Activated naive CD8-positive, alpha-beta T cell treated with anti-CD3 and anti-CD28 coated beads, Interleukin-2, amount 50 U/mL, for 24 hours (primary cell): ENCODE data around the gene OBSL1.

ENCODE experiments used
- ATAC-seq: fragments of 150-1000 bp; cut with Tn5 transposase; one replicate; pipeline ENCODE4 v1.10.0; 2021
- DNase-seq: peaks from one replicate; pipeline ENCODE4 v3.0.0; 2021
- H3K27ac Mint-ChIP-seq: one replicate; pipeline ENCODE4 v1.8.0; 2021; ENCODE audit warnings: mild to moderate bottlenecking, mixed read lengths
- H3K27me3 Mint-ChIP-seq: one replicate; pipeline ENCODE4 v1.8.0; 2021; ENCODE audit warnings: mixed read lengths
- H3K36me3 Mint-ChIP-seq: one replicate; pipeline ENCODE4 v1.8.0; 2021; ENCODE audit warnings: low read depth, mixed read lengths
- H3K4me1 Mint-ChIP-seq: one replicate; pipeline ENCODE4 v1.8.0; 2021; ENCODE audit warnings: mixed read lengths
- H3K4me3 Mint-ChIP-seq: one replicate; pipeline ENCODE4 v1.8.0; 2021; ENCODE audit warnings: mild to moderate bottlenecking, moderate library complexity, mixed read lengths
- H3K9me3 Mint-ChIP-seq: one replicate; pipeline ENCODE4 v1.8.0; 2021; ENCODE audit warnings: mixed read lengths

The OBSL1 gene

DNA sequence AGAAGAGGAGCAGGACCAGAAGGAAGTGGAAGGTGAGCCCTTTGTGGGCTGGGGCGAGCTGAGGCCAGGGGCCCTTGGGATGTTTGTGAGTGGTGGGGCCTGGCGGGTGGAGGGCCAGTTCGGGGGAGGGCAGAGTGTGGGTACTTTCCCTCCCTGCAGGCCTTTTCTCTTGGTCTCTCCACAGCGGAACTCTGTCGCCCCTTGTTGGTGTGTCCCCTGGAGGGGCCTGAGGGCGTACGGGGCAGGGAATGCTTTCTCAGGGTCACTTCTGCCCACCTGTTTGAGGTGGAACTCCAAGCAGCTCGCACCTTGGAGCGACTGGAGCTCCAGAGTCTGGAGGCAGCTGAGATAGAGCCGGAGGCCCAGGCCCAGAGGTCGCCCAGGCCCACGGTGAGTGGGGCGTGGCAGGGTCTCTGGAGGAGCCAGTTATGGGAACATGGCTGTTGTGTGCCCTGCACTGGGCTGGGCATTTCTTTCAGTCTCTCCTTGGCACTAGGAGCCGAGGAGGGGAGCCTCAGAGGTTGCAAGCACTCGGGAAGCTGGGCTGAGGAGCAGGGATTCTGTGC lies 37.1 kb upstream of the OBSL1 start:
- no peaks in the 10 kb centered on the region for H3K9me3 Mint-ChIP-seq
- peaks cover 16% of the 10 kb centered on the region for H3K4me1 Mint-ChIP-seq
- ATAC-seq = no peak
- H3K36me3 Mint-ChIP-seq = peaks cover 28% of the 10 kb centered on the region
- no peak for DNase-seq
- H3K27me3 Mint-ChIP-seq = no peaks in the 10 kb centered on the region
- H3K27ac Mint-ChIP-seq = no peak overlapping the region
- H3K4me3 Mint-ChIP-seq = no peak overlapping the region

DNA sequence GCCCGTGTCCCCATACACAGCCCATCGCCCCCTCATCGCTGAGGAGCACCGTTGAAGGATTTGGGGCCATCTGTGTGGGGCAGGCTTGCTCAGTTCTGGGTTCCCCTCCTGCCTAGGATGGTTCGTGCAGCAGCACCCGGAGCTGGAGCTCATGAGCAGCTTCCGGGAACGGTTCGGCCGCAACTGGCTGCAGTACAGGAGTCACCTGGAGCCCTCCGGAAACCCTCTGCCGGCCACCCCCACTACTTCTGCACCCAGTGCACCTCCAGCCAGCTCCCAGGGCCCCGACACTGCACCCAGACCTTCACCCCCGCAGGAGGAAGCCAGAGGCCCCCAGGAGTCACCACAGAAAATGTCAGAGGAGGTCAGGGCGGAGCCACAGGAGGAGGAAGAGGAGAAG lies 36.6 kb upstream of the OBSL1 start:
- H3K4me1 Mint-ChIP-seq = peaks cover 15% of the 10 kb centered on the region
- no peak overlapping the region for H3K27ac Mint-ChIP-seq
- DNase-seq = no peak
- ATAC-seq = no peak
- H3K27me3 Mint-ChIP-seq = no peaks in the 10 kb centered on the region
- peaks cover 28% of the 10 kb centered on the region for H3K36me3 Mint-ChIP-seq
- no peaks in the 10 kb centered on the region for H3K9me3 Mint-ChIP-seq
- H3K4me3 Mint-ChIP-seq = no peak overlapping the region

DNA sequence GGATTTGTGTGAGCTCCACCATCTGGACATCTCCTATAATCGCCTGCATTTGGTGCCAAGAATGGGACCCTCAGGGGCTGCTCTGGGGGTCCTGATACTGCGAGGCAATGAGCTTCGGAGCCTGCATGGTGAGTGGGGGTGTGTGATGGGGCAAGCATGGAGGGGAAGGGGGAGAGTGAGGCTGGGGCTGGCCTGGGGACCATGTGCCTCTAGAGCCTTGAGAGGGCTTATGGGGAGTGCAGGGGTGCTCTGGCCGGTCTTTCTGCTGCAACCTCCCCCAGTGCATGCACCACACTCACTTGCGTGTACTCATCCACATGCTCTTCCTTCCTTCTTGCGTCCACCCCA lies 34.2 kb upstream of the OBSL1 start:
- Mint-ChIP-seq H3K27ac (no peak overlapping the region), H3K4me3 (no peak overlapping the region), H3K4me1 (peaks cover 2% of the 10 kb centered on the region), H3K9me3 (no peaks in the 10 kb centered on the region), H3K36me3 (peaks cover 35% of the 10 kb centered on the region), H3K27me3 (no peaks in the 10 kb centered on the region)
- no peak for DNase-seq
- no peak for ATAC-seq

DNA sequence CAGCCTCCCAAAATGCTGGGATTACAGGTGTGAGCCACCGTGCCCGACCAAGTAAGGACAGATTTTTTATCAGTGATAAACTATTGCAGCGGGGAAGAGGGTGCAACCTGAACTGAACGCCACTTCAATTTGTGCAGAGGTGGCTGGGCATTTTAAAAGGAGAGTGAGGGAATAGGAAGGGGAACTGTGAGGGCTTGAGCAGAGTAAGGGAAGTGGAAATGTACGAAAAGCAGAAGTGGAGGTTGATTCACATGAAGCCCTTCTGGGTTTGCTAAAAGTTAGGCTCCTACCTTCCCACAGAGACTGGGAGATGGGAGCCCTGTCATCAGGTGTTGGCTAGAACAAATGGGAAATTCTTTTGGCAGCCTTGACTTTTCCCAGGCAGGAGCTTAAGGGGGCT lies 32.4 kb upstream of the OBSL1 start:
- Mint-ChIP-seq H3K4me3 (no peak overlapping the region), H3K27ac (no peak overlapping the region), H3K27me3 (no peaks in the 10 kb centered on the region), H3K36me3 (peaks cover 33% of the 10 kb centered on the region), H3K4me1 (peaks cover 2% of the 10 kb centered on the region), H3K9me3 (no peaks in the 10 kb centered on the region)
- no peak for ATAC-seq
- no peak for DNase-seq

DNA sequence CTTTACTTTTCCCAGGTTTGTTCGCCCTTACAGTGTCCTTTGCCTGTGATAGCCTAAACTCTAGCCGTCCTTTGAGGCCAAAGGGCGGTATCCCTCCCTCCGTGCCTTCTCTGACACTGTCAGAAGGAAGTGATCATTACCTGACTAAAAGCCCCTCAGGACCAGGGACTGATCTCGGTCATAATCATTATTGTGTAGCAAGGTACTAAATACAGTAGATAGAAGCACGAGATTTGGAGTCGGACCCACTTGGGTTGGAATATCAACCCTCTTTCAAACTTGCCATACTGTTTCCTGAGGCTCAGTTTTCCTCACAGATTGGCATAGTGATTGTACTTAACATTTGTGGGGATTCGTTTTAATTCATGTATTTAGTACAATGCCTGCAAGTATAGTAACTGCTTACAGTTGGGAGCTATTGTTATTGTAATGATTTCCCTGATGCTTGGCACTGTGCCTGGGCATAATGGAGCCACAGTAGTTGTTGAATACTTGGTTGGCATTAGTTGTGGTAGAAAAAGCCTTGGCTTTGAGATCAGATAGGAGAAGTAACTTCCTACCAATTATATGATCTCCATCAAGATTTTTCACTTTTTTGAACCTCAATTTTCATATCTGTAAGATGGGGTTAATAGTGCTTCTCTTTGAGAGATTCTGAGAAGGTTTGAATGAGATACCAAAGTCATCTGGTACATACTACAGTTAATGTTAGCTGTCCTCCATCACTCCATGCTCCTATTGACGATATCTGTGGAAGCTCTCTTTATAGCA lies 27.2 kb upstream of the OBSL1 start:
- peaks cover 20% of the 10 kb centered on the region for H3K4me1 Mint-ChIP-seq
- peaks cover 15% of the 10 kb centered on the region for H3K36me3 Mint-ChIP-seq
- DNase-seq = no peak
- no peak for ATAC-seq
- H3K4me3 Mint-ChIP-seq = peak overlapping the region; percentile 95
- no peaks in the 10 kb centered on the region for H3K9me3 Mint-ChIP-seq
- no peaks in the 10 kb centered on the region for H3K27me3 Mint-ChIP-seq
- H3K27ac Mint-ChIP-seq = peak overlapping the region; percentile 97

DNA sequence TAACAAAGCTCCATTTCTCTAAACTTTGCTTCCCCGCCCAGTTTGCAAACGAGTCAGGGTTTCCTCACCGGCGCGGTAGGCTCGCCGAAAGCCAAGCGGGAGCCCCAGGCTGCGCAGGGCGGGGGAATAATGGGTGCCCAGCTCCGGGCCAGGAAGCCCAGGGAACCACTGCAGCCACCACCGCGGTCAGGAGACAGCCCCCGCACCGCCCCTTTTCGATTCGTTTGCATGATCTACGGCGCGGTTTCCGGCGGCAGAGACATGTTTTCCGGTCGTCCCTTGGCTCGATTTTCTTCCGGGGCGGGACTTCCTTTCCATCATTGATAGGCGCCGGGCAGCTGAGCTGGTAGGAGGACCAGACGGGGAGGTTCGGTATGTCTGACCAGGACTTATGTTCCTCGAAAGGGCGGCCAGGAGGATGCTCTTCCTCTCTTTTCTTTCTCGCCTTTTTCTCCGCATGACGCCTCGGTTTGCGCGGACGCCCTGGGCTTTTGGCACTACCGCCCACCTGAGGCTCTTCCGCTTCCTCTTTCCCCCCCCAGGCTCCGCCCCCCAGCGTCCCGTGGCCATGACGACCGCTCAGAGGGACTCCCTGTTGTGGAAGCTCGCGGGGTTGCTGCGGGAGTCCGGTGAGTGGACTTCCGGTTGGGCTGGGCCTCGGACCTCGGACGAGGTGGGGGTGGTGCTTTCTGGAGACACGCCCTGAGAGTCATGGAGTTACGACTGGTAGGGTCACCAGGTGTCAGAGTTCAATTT lies 26.4 kb upstream of the OBSL1 start, which contains the start of gene STK11IP:
STK11IP (plus strand) TSS at position 306 of the 756 bp plus-strand sequence; CDS start at position 569, 263 bp downstream.
- H3K36me3 Mint-ChIP-seq = peaks cover 14% of the 10 kb centered on the region
- peaks cover 2% of the 10 kb centered on the region for H3K27me3 Mint-ChIP-seq
- peak; percentile 91 for ATAC-seq
- DNase-seq = peak; percentile 93
- peak within 1 kb of the TSS; percentile 97 for H3K27ac Mint-ChIP-seq
- H3K4me1 Mint-ChIP-seq = peaks cover 20% of the 10 kb centered on the region
- no peaks in the 10 kb centered on the region for H3K9me3 Mint-ChIP-seq
- peak within 1 kb of the TSS; percentile 95 for H3K4me3 Mint-ChIP-seq

DNA sequence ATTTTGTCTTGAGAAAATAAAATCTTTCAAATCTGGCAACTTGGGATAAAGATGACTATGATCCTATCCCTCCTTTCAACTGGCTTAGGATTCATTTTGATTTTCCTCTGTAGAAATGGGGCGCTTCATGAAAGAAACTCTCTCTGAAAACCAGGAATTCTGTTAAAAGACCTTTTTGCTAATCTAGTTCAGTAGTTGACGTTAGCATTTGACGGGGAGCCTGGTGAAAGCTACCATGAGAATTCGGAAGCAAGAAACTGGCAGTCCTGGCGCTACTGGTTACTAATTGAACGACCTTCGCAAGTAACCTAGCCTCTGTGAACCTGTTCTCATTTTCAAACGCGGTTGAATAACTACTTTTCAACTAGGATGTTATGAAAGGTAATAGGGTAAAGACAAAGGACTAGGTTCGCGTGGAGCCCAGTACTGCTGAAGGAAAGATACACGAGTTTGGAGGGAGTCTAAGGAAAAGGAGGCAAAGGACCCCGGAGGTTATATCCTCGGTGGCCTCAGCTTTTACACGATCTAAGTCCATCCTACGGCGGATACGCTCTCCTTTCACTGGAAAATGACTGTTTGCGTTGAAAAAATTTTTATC lies 25.7 kb upstream of the OBSL1 start:
- ATAC-seq = no peak
- Mint-ChIP-seq H3K27ac (peak overlapping the region; percentile 97), H3K4me1 (peaks cover 20% of the 10 kb centered on the region), H3K36me3 (peaks cover 8% of the 10 kb centered on the region), H3K27me3 (peaks cover 4% of the 10 kb centered on the region), H3K4me3 (peak overlapping the region; percentile 95), H3K9me3 (no peaks in the 10 kb centered on the region)
- no peak for DNase-seq

DNA sequence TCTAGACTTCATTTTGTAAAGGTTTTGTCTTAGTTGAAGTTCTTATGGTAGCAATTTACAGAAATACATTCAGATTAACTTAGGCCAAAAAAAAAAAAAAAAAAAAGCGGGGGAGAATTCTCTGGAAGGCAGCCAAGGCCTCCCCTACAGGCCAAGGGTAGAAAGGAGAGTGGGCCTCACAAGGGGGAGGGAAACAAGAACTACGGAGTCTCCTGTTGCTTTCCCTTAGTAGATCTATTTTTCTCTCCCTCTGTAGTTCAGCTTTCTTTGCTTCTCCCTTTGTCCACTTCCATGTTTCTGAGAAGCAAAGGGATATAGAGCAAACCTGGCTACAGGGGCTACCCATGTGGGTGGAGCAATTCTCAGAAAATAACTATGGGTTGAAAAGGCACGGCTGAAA lies 23.9 kb upstream of the OBSL1 start:
- no peaks in the 10 kb centered on the region for H3K36me3 Mint-ChIP-seq
- no peak overlapping the region for H3K4me3 Mint-ChIP-seq
- DNase-seq (no peak), ATAC-seq (no peak)
- H3K27ac Mint-ChIP-seq = no peak overlapping the region
- peaks cover 5% of the 10 kb centered on the region for H3K27me3 Mint-ChIP-seq
- peaks cover 20% of the 10 kb centered on the region for H3K4me1 Mint-ChIP-seq
- no peaks in the 10 kb centered on the region for H3K9me3 Mint-ChIP-seq

DNA sequence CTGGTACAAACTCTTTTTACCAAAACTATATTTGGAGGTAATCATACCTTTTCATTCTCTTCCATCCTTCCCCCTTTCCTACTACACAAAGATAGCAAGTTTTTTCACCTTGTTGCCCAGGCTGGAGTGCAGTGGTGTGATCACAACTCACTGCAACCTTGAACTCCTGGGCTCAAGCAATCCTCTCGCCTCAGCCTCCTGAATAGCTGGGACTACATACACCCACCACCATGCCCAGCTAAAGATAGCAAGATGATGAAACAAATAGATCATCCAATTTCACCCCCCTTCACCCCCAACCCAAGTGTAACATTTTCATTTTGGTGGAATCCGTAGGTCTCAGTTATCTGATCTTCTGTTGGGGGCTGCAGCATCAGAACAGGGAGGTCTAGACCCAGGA lies 21.8 kb upstream of the OBSL1 start:
- H3K27ac Mint-ChIP-seq = no peak overlapping the region

DNA sequence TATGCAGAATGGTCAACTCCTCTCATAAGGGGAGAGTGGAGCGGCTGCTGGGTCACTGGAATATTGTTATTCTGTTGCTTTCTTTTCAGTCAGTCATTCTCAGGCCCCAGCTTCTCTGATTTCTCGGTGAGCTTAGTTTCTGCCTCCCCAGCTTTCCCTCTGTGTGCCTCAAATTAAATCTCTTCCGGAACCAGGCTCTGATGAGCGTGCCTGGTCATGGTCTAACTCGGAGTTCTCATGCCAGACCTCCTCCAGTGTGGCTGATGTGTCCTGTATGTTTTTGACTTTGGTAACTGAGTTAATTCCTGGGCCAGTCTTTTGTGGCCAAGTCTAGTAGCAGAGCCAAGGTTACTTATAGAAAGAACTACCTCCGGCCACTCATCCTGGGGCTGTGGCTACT lies 21.4 kb upstream of the OBSL1 start:
- no peak for ATAC-seq
- Mint-ChIP-seq H3K4me3 (no peak overlapping the region), H3K27ac (no peak overlapping the region), H3K36me3 (no peaks in the 10 kb centered on the region), H3K9me3 (no peaks in the 10 kb centered on the region), H3K4me1 (peaks cover 11% of the 10 kb centered on the region), H3K27me3 (peaks cover 8% of the 10 kb centered on the region)
- DNase-seq = no peak

More for the DNA sequence above, 21.8 kb upstream of the OBSL1 start:
- DNase-seq = no peak
- no peak for ATAC-seq
- H3K4me1 Mint-ChIP-seq = peaks cover 14% of the 10 kb centered on the region
- H3K36me3 Mint-ChIP-seq = no peaks in the 10 kb centered on the region
- no peak overlapping the region for H3K4me3 Mint-ChIP-seq
- no peaks in the 10 kb centered on the region for H3K9me3 Mint-ChIP-seq
- H3K27me3 Mint-ChIP-seq = peaks cover 8% of the 10 kb centered on the region

DNA sequence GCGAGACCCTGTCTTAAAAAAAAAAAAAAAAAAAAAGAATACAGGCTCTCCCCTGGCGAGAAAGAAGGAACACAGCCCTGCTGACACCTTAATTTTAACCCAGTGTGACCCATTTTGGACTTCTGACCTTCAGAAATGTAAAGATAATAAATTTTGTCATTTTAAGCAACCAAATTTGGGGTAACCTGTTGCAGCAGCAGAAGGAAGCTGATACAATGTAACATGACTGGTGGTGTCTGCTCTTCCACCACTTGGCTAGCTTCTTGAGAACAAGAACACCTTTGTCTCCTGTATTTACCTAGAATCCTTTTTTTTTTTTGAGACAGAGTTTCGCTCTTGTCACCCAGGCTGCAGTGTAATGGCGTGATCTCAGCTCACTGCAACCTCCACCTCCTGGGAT lies 19.8 kb upstream of the OBSL1 start:
- no peak for ATAC-seq
- no peak for DNase-seq
- Mint-ChIP-seq H3K9me3 (no peaks in the 10 kb centered on the region), H3K4me1 (no peaks in the 10 kb centered on the region), H3K36me3 (no peaks in the 10 kb centered on the region), H3K27ac (no peak overlapping the region), H3K27me3 (peaks cover 8% of the 10 kb centered on the region), H3K4me3 (no peak overlapping the region)

DNA sequence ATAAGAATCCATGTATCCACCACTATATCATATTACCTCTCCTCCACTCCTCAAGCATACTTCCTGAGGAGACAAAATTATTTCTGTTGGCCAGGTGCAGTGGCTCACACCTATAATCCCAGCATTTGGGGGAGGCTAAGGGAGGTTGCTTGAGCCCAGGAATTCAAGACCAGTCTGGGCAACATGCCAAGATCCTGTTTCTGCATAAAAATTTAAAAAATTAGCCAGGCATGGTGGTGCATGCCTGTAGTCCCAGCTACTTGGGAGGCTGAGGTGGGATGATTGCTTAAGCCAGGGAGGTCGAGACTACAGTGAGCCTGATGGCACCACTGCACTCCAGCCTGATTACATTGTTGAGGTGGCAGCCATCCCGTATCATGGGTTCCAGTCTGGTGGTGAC lies 10.0 kb upstream of the OBSL1 start:
- no peaks in the 10 kb centered on the region for H3K9me3 Mint-ChIP-seq
- H3K4me1 Mint-ChIP-seq = no peaks in the 10 kb centered on the region
- H3K27ac Mint-ChIP-seq = no peak overlapping the region
- no peak for ATAC-seq
- no peak for DNase-seq
- peaks cover 14% of the 10 kb centered on the region for H3K27me3 Mint-ChIP-seq
- no peaks in the 10 kb centered on the region for H3K36me3 Mint-ChIP-seq
- no peak overlapping the region for H3K4me3 Mint-ChIP-seq

DNA sequence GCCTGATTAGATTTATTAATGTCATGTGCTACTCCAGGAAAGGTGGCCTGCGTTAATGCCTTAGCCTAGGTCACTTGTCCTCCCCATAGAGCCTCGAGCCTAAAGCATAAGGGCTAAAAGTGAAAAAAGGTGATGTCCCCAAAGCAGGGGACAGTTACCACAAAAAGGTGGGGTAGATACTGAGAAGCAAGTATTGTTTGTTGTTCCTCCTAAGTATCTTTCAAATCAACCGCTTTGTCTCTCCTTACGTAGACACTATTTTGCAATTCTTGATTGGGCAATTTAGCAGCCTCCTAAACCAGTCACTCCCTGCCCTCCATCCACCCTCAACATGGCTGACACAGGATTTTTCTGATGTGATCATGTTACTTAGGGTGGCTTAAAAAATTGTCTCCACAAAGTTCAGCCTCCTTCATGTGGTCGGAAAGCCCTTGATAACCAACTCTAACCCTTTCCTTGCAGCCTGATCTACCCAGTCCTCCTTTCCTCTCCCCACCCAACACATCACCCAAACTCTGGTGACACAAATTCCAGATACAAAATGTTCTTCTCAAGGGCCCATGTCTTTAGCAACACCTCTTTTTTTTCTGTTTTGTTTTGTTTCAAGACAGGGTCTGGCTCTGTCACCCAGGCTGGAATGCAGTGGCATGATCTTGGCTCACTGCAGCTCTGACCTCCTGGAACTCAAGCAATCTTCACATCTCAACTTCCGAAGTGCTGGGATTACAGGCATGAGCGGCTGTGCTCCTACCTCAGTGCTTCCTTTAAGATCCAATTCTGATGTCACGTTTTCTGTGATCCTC lies 7.7 kb upstream of the OBSL1 start:
- H3K27ac Mint-ChIP-seq = no peak overlapping the region
- H3K9me3 Mint-ChIP-seq = no peaks in the 10 kb centered on the region
- peaks cover 21% of the 10 kb centered on the region for H3K27me3 Mint-ChIP-seq
- DNase-seq = no peak
- H3K36me3 Mint-ChIP-seq = no peaks in the 10 kb centered on the region
- no peaks in the 10 kb centered on the region for H3K4me1 Mint-ChIP-seq
- no peak for ATAC-seq
- no peak overlapping the region for H3K4me3 Mint-ChIP-seq
